Measurements from ENCODE around the gene NTSR2.

DNA sequence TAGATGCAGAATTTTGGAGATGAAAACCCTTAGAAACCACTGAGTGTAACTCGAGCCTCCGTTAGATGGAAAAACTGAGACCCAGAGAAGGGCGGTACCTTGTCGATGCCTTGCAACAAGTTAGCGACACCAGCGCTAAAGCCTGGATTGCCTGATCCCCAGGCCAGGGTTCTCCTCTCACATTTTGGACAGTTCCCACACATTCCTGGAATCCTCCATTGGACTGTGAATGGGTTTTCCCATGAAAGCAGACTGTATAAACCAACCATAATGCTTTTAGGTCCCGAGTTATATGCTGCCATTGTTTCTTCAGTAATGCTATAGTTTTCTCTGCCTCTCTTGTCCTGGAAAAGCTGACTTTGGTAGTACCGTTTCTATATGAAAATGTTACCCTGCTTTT is 39.3 kb upstream of the NTSR2 start:
- no peak for TF ChIP-seq FOXA1 (IDR thresholded peaks at IDR 0.05)
- no peak for TF ChIP-seq HDGF (IDR thresholded peaks at IDR 0.05; ENCODE audit: borderline replicate concordance)
- no peak for TF ChIP-seq L3MBTL2 (conservative IDR thresholded peaks at IDR 0.05)
- no peak for TF ChIP-seq TARDBP (IDR thresholded peaks at IDR 0.05)
- no peak for TF ChIP-seq CTBP1 (IDR thresholded peaks at IDR 0.05; ENCODE audit: borderline replicate concordance)
- TF ChIP-seq PKNOX1 (IDR thresholded peaks at IDR 0.05): no peak
- no peak for TF ChIP-seq SP1 (IDR thresholded peaks at IDR 0.05)
